K562 (cell line): ENCODE data around the gene MDK. TPM values are rescaled to one million over a fixed set of nuclear protein-coding genes. Genes with fewer than 3 reads are reported as not detected.

Experiments used
- ATAC-seq: fragments of 200-7000 bp; cut with Tn5 transposase; 3 replicates; pipeline ENCODE4 v1.9.1; 2020; ENCODE audit warnings: moderate library complexity
- BruUV-seq: library from RNA; stranded (reverse); fragments of 400-500 nt; replicated peaks from 2 replicates; lab custom pipeline; 2021; lab: Mats Ljungman, UMichigan
- CTCF ChIA-PET: fragments of 300-600 bp; formaldehyde crosslinking; extraction: SDS; loops from one replicate; lab custom pipeline; 2021; ENCODE audit warnings: low intra/inter-chr PET ratio; lab: Yijun Ruan, JAX
- POLR2A ChIA-PET: fragments of 300-600, 350-650 bp; sonication (Branson Sonifier 250); formaldehyde crosslinking; extraction: SDS; loops from one replicate; lab custom pipeline; 2021; ENCODE audit warnings: antibody characterized with exemption, inconsistent platforms; lab: Yijun Ruan, JAX
- DNase-seq, 4 experiments: peaks; one replicate each; pipeline versions ENCODE4 v3.0.0 to v3.0.0-alpha.2; 2011 to 2018; ENCODE audit warnings: low spot score in 3 of 4, mixed read lengths in 3 of 4; ENCODE audit errors: extremely low read depth in 1 of 4
- FAIRE-seq: peaks from 2 replicates; lab custom pipeline; 2011; peaks lifted over from hg19 to GRCh38; lab: Jason Lieb, UNC
- H2AFZ ChIP-seq: 2 replicates; pipeline ENCODE4 v1.6.0; 2011; ENCODE audit warnings: low read depth, low read length, control low read depth, inconsistent platforms
- H3K27ac ChIP-seq: fragments of 200-600 bp; 3 replicates; pipeline ENCODE4 v1.8.0; 2011; ENCODE audit warnings: low read depth, mild to moderate bottlenecking, control low read depth, inconsistent platforms, low read length, moderate library complexity, mixed read lengths; ENCODE audit errors: extremely low read depth
- H3K27me3 ChIP-seq, 2 experiments: fragments of 300-600 bp in 1 of 2; 2 replicates in 1 of 2; 3 replicates in 1 of 2; pipeline versions ENCODE4 v1.6.0 to v1.8.0; 2011; ENCODE audit warnings: inconsistent platforms in 2 of 2, low read length in 2 of 2, mild to moderate bottlenecking in 1 of 2, mixed read lengths in 1 of 2, moderate library complexity in 1 of 2; ENCODE audit not compliant: control insufficient read depth in 2 of 2, insufficient read depth in 2 of 2
- H3K36me3 ChIP-seq: fragments of 300-600 bp; 3 replicates; pipeline ENCODE4 v1.8.0; 2011; ENCODE audit warnings: mild to moderate bottlenecking, low read length, inconsistent platforms; ENCODE audit not compliant: control insufficient read depth, insufficient read depth
- H3K4me1 ChIP-seq, 2 experiments: fragments of 200-600 bp in 1 of 2; replicated peaks in 1 of 2; 2 replicates in 1 of 2; 3 replicates in 1 of 2; pipeline versions ENCODE4 v1.5.1 to v1.8.0; 2011; ENCODE audit warnings: inconsistent platforms in 2 of 2, low read length in 2 of 2, mild to moderate bottlenecking in 1 of 2, mixed read lengths in 1 of 2, moderate library complexity in 1 of 2; ENCODE audit not compliant: control insufficient read depth in 2 of 2, insufficient read depth in 2 of 2
- H3K4me2 ChIP-seq: 2 replicates; pipeline ENCODE4 v1.6.1; 2011; ENCODE audit warnings: low read length, control low read depth, inconsistent platforms, mixed read lengths; ENCODE audit not compliant: insufficient read depth
- H3K4me3 ChIP-seq: fragments of 200-600 bp; sonication (generic), shearing (Covaris generic); 2 replicates; pipeline ENCODE4 v1.5.1; 2016; ENCODE audit warnings: control low read depth, inconsistent platforms
- H3K79me2 ChIP-seq: fragments of 200-600 bp; 3 replicates; pipeline ENCODE4 v1.8.0; 2011; ENCODE audit warnings: low read length, inconsistent platforms; ENCODE audit not compliant: control insufficient read depth, insufficient read depth
- H3K9ac ChIP-seq, 2 experiments: 2 replicates each; pipeline versions ENCODE4 v1.6.0 to v1.6.1; 2011; ENCODE audit warnings: low read depth in 2 of 2, low read length in 2 of 2, control low read depth in 1 of 2, inconsistent platforms in 1 of 2, mild to moderate bottlenecking in 1 of 2, mixed read lengths in 1 of 2; ENCODE audit not compliant: insufficient read depth in 1 of 2
- H3K9me1 ChIP-seq: one replicate; pipeline ENCODE4 v1.6.0; 2011; ENCODE audit warnings: inconsistent platforms, mild to moderate bottlenecking, low read length, moderate library complexity; ENCODE audit not compliant: control insufficient read depth, insufficient read depth
- H3K9me3 ChIP-seq: replicated peaks from 2 replicates; pipeline ENCODE4 v1.5.1; 2011; ENCODE audit warnings: low read depth, low read length, inconsistent platforms; ENCODE audit not compliant: control insufficient read depth, insufficient read depth
- H4K20me1 ChIP-seq: replicated peaks from 2 replicates; pipeline ENCODE4 v1.6.1; 2011; ENCODE audit warnings: low read length, inconsistent platforms, mixed read lengths; ENCODE audit not compliant: control insufficient read depth, insufficient read depth
- CBX3 ChIP-seq, 2 experiments: IDR thresholded peaks; 1 replicate in 1 of 2; 2 replicates in 1 of 2; pipeline ENCODE4 v1.6.1; 2012; ENCODE audit warnings: inconsistent platforms in 2 of 2, low read length in 2 of 2, borderline replicate concordance in 1 of 2, control low read depth in 1 of 2
- ELF2 ChIP-seq: fragments of 250-450 bp; sonication (Bioruptor Pico); IDR thresholded peaks from 2 replicates; pipeline ENCODE4 v1.5.0; 2021; ENCODE audit warnings: mild to moderate bottlenecking
- KDM4B ChIP-seq, 2 experiments: fragments of 450-650 bp in 1 of 2; sonication (generic) in 1 of 2; IDR thresholded peaks; 2 replicates each; pipeline ENCODE4 v1.6.1; 2016 to 2017; ENCODE audit warnings: borderline replicate concordance in 2 of 2, antibody characterized with exemption in 1 of 2, low read depth in 1 of 2, mild to moderate bottlenecking in 1 of 2
- RBM14 ChIP-seq: fragments of 200-400 bp; formaldehyde crosslinking; IDR thresholded peaks from 2 replicates; pipeline ENCODE4 v1.6.1; 2018; ENCODE audit warnings: low read depth, mild to moderate bottlenecking, low read length, moderate library complexity, borderline replicate concordance; ENCODE audit not compliant: insufficient read depth
- SMAD1 ChIP-seq: fragments of 150-350 bp; IDR thresholded peaks from 2 replicates; pipeline ENCODE4 v1.6.1; 2014; ENCODE audit warnings: low read length, low read depth; ENCODE audit not compliant: partially characterized antibody
- TAF1 ChIP-seq: IDR thresholded peaks from 2 replicates; pipeline ENCODE4 v1.6.1; 2011; ENCODE audit warnings: mild to moderate bottlenecking, low read length, moderate library complexity; ENCODE audit not compliant: insufficient read depth, control insufficient read depth, severe bottlenecking; ENCODE audit errors: extremely low read depth
- TBP ChIP-seq: optimal IDR thresholded peaks from 2 replicates; pipeline ENCODE3; 2011; ENCODE audit warnings: low read depth, low read length, improper control_type of control experiment
- ZNF431 ChIP-seq: sonication (generic); formaldehyde crosslinking; IDR thresholded peaks from 2 replicates; pipeline ENCODE4 v1.8.0; 2022; ENCODE audit warnings: mild to moderate bottlenecking, missing genetic modification reagents
- WGBS: fragments of 100-300 bp; shearing (Covaris generic); methylation state at CpG from one replicate; pipeline ENCODE4 v1.1.6; 2016; ENCODE audit warnings: low coverage, mixed read lengths; ENCODE audit not compliant: insufficient coverage; ENCODE audit errors: missing lambda C conversion rate; 5-methylcytosine and 5-hydroxymethylcytosine counted together
- in situ Hi-C: fragments of 300-500 bp; cut with MboI; formaldehyde crosslinking; loops from 4 replicates; pipeline ENCODE4 v1.15.0; 2018; ENCODE audit warnings: inconsistent platforms, mixed read lengths
- intact Hi-C: fragments of 100-400 bp; cut with micrococcal nuclease; formaldehyde crosslinking; loops from 2 replicates; pipeline ENCODE4 v1.14.2; 2022
- polyA plus RNA-seq, 8 experiments: library from polyadenylated mRNA; depleted of rRNA in 4 of 8; stranded (reverse) in 5 of 8; unstranded in 3 of 8; fragments of >200 nt; fragmentation: Nextera tagmentation in 2 of 8; fragmentation: Illumina TruSeq in 1 of 8; extraction: Ambion mirVana in 2 of 8; extraction: Trizol in 1 of 8; gene quantifications; 2 replicates each; pipeline versions ENCODE4 v1.2.1 to v1.2.3, GENCODE V29; 2011 to 2014; ENCODE audit warnings: inconsistent platforms in 1 of 8, missing spikeins in 1 of 8
- total RNA-seq, 7 experiments: library from RNA; depleted of rRNA in 6 of 7; stranded (reverse); fragments of >200 nt in 6 of 7; fragmentation: Illumina TruSeq in 2 of 7; extraction: Trizol in 2 of 7; gene quantifications; 2 replicates each; pipeline versions ENCODE4 v1.2.1 to v1.2.3, GENCODE V29; 2011 to 2021; ENCODE audit warnings: low replicate concordance in 1 of 7
- TF ChIP-seq, protein P1 (sequence below): IDR thresholded peaks from 2 replicates; pipeline ENCODE4 v1.6.1; 2011; ENCODE audit warnings: borderline replicate concordance, low read depth, mild to moderate bottlenecking, moderate library complexity, low read length; ENCODE audit not compliant: insufficient read depth, poor library complexity, severe bottlenecking
- TF ChIP-seq, protein P2 (sequence below): sonication (generic); formaldehyde crosslinking; IDR thresholded peaks from 2 replicates; pipeline ENCODE4 v1.8.0; 2022; ENCODE audit warnings: mild to moderate bottlenecking, missing genetic modification reagents
- TF ChIP-seq, protein P3 (sequence below): sonication (generic); formaldehyde crosslinking; IDR thresholded peaks from 2 replicates; pipeline ENCODE4 v1.8.0; 2022; ENCODE audit warnings: missing genetic modification reagents, mild to moderate bottlenecking, moderate library complexity, borderline replicate concordance

MDK gene
- total and polyA plus RNA-seq, 9 of the 15 experiments (the other 6 are each of a cell fraction or from before 2014, with no cell fraction given): 20.7 to 700 (median 350) TPM

DNA sequence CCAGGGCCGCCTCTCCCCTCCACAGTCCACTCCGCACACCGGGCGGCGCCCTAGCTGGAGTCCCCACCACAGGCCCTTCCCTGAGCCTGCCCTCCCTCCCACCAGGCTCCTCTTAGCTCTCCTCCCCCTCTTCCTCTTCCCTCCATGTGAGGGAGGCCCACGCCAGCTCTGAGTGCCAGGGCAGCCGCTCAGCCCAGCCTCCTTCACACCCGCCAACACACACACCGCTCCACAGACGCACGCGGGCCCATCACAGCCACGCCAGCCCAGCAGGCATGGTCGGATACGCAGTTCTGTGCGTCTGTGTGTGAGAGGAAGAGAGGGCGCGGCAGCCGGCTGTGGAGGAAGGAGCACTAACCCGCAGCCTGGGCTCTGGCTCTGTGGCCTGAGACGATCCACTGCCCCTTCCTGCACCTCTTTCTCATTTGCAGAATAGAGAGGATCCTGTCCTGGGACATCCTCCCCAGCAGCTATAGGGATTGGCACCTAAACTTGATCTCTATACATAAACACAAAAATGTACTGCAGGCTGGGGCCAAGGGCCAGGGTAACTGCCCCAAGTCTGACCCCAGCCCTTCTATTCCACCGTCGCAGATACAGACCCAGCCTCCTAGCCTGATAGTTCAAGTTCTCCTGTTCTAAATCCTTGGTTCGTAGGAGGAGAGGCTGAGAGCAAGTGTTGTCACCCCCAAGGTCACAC, 6.6 kb downstream of the MDK start:
- CTCF ChIA-PET: interaction anchor here (0.9 to 1.3 kb wide), 2 partner anchors 21 to 150 kb away, joined by 3 to 7 read pairs; no protein-coding TSS in a partner anchor
- no peak for ATAC-seq
- Histone ChIP-seq H3K4me3 (no peak overlapping the region), H3K9ac (peak overlapping the region in 1 of 2 experiments; percentile 49; a peak in 1 of 4 replicates), H3K79me2 (peaks cover 2% of the 10 kb centered on the region; the same call in 2 of the 3 replicates), H3K27ac (no peak overlapping the region), H2AFZ (peak overlapping the region; percentile 8; the same call in 1 of the 2 replicates), H3K27me3 (peaks cover 0 to 11% of the 10 kb centered on the region in 2 experiments; a peak in 1 of 5 replicates), H4K20me1 (peaks cover 7% of the 10 kb centered on the region; the same call in 1 of the 2 replicates), H3K9me3 (no peaks in the 10 kb centered on the region), H3K9me1 (no peaks in the 10 kb centered on the region), H3K36me3 (peaks cover 11% of the 10 kb centered on the region; the same call in 1 of the 3 replicates), H3K4me1 (peaks cover 19 to 83% of the 10 kb centered on the region in 2 experiments), H3K4me2 (no peak overlapping the region)
- DNase-seq: peak in 2 of 4 experiments; percentile 28 to 30
- intact Hi-C loops: loop anchor here (2.0 to 5.0 kb wide), 2 partner anchors 141 to 229 kb away; partner anchors contain the start of genes ATG13 and HARBI1
- in situ Hi-C loops: no loop called here
- no peak for FAIRE-seq
- no TSS peak for BruUV-seq
- WGBS: 45% methylated on average over 11 of the region's 24 CpGs
- POLR2A ChIA-PET: interaction anchor here (0.6 to 1.0 kb wide), 6 partner anchors 12 to 58 kb away, joined by 3 read pairs; no protein-coding TSS in a partner anchor
- no peak for TF ChIP-seq TAF1
- TF ChIP-seq ELF2 (CRISPR knock-in tag): no peak
- TF ChIP-seq, protein P1, sequence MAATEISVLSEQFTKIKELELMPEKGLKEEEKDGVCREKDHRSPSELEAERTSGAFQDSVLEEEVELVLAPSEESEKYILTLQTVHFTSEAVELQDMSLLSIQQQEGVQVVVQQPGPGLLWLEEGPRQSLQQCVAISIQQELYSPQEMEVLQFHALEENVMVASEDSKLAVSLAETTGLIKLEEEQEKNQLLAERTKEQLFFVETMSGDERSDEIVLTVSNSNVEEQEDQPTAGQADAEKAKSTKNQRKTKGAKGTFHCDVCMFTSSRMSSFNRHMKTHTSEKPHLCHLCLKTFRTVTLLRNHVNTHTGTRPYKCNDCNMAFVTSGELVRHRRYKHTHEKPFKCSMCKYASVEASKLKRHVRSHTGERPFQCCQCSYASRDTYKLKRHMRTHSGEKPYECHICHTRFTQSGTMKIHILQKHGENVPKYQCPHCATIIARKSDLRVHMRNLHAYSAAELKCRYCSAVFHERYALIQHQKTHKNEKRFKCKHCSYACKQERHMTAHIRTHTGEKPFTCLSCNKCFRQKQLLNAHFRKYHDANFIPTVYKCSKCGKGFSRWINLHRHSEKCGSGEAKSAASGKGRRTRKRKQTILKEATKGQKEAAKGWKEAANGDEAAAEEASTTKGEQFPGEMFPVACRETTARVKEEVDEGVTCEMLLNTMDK: no peak
- TF ChIP-seq, protein P2, sequence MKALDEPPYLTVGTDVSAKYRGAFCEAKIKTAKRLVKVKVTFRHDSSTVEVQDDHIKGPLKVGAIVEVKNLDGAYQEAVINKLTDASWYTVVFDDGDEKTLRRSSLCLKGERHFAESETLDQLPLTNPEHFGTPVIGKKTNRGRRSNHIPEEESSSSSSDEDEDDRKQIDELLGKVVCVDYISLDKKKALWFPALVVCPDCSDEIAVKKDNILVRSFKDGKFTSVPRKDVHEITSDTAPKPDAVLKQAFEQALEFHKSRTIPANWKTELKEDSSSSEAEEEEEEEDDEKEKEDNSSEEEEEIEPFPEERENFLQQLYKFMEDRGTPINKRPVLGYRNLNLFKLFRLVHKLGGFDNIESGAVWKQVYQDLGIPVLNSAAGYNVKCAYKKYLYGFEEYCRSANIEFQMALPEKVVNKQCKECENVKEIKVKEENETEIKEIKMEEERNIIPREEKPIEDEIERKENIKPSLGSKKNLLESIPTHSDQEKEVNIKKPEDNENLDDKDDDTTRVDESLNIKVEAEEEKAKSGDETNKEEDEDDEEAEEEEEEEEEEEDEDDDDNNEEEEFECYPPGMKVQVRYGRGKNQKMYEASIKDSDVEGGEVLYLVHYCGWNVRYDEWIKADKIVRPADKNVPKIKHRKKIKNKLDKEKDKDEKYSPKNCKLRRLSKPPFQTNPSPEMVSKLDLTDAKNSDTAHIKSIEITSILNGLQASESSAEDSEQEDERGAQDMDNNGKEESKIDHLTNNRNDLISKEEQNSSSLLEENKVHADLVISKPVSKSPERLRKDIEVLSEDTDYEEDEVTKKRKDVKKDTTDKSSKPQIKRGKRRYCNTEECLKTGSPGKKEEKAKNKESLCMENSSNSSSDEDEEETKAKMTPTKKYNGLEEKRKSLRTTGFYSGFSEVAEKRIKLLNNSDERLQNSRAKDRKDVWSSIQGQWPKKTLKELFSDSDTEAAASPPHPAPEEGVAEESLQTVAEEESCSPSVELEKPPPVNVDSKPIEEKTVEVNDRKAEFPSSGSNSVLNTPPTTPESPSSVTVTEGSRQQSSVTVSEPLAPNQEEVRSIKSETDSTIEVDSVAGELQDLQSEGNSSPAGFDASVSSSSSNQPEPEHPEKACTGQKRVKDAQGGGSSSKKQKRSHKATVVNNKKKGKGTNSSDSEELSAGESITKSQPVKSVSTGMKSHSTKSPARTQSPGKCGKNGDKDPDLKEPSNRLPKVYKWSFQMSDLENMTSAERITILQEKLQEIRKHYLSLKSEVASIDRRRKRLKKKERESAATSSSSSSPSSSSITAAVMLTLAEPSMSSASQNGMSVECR (CRISPR knock-in tag): no peak; the same call in 1 of the 2 replicates
- no peak for TF ChIP-seq KDM4B (IDR thresholded peaks at IDR 0.05; ENCODE audit: borderline replicate concordance in 2 of 2, low read depth in 1 of 2)
- TF ChIP-seq SMAD1: no peak
- TF ChIP-seq ZNF431: 0 out of 2 replicates have a peak, but pooled peaks have one; percentile 23
- TF ChIP-seq, protein P3, sequence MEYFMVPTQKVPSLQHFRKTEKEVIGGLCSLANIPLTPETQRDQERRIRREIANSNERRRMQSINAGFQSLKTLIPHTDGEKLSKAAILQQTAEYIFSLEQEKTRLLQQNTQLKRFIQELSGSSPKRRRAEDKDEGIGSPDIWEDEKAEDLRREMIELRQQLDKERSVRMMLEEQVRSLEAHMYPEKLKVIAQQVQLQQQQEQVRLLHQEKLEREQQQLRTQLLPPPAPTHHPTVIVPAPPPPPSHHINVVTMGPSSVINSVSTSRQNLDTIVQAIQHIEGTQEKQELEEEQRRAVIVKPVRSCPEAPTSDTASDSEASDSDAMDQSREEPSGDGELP: peak; percentile 19; the same call in 1 of the 2 replicates
- no peak for TF ChIP-seq CBX3 (IDR thresholded peaks at IDR 0.05; ENCODE audit: borderline replicate concordance in 1 of 2, low read length in 2 of 2)
- no peak for TF ChIP-seq TBP
- TF ChIP-seq RBM14: 0 out of 2 replicates have a peak, but pooled peaks have one; percentile 52
